Amygdala (tissue), 56 donors: ENCODE results near the gene NPAS2.
A peak's percentile ranks its signal among the peaks of the same experiment; 100 is the strongest.

Source experiments
- DNase-seq, 56 donors: peaks; one replicate each; lab custom pipeline; 2025; lab: John Stamatoyannopoulos, UW

Gene NPAS2

GRCh38 chr2:100852447-100852846, 32.5 kb downstream of the NPAS2 start:
- no peak for DNase-seq

DNA sequence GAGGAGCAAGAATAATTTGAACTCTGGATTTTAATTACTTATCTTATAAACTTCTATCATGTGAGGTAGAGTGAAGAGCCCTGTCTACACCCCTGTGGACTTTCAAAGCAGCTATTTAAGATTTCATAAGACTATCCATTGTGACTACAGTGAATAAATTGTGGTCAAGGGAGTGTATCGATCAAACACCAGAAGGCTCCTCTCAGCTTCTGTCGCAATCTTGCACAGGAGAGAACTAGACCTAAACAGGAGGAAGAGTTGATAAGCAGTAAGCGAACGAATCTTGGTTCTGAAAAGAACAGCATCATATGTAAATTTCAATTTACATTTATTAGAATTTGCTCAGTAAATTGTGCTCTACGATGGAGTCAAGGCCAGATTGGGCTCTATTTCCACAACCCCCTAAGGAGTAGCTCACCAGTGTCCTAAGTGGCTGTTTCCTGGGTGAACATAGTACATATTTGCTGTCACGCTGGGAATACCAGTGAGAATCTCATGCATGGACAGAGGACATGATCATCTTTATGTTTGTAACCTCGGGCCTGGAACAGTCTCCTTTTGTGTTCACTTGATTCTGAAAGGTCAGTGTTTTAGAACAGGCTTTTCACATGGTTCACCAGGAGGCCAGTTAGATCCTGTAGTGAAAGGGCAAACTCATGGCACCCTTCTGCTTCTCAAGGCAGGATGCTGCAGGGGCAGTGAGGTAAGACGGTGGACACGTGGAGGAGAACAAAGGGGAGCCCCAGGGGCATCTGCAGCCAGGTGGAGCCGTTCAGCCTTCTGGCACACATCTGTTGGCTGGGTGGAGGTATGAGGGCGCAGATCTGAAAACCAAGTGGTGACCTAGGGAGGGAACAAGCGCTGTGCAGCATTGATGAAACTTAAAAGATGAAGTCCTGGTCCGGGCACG, 33.3 kb downstream of the NPAS2 start:
- DNase-seq, result no peak

DNA sequence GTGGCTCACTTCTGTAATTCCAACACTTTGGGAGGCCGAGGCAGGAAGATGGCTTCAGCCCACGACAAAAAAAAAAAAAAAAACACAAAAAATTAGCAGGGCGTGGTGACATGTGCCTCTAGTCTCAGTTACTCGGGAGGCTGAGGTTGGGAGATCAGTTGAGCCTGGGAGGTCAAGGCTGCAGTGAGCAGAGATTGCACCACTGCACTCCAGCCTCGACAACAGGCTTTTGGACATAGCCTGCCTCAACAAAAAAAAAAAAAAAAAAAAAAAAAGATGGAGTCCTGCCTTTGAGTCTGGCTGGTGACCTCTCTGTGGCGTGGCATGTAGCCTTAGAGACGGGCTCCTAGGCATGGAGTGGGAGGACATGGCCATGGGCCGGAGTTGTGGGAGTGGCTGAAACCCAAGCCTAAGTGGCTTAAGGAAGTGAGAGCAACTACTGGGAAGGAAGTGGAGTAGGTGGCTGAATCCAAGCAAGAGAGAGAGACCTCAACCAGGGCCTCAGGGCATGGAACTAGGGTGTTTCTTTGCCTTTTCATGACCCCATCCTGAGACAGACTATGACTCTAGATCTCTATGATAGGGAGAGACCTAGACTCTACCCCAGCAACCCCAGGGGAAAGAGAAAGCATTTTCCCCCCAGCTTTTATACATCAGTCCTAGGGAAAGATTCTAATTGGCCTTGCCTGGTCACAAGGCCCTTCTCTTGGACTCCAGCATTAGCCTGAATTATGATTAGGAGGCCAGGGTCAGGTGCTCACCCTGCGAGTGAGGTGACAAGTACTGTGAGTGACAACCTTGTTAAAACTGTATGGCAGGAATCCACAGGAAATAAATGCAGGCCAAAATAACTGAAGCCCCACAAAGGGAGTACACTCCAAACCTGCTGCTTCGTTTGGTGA, 34.2 kb downstream of the NPAS2 start:
- DNase-seq, result no peak

- no peak for DNase-seq
Measured at GRCh38 chr2:100855084-100855483, 35.1 kb downstream of the NPAS2 start.

DNA sequence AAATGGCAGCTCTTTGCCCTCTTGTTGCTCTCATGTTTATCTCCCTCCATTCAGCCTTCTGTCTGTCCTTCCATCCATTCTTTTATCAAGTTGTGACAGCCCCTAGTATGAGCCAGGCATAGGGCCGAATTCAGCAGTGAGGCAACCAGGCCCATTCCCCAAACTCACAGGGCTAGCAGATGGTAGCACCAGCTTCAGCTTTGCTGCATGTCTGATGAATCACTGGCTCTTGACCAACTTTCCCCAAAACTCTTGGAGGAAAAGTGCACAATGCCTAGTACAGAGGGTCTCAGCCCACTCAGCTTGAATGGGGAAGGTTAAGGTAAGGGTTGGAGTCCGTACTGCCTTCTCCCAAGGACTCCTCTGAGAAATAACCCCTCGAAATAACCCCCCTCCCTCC, 35.7 kb downstream of the NPAS2 start:
- no peak for DNase-seq

GRCh38 chr2:100856732-100857131, 36.8 kb downstream of the NPAS2 start:
- DNase-seq, result no peak

DNA sequence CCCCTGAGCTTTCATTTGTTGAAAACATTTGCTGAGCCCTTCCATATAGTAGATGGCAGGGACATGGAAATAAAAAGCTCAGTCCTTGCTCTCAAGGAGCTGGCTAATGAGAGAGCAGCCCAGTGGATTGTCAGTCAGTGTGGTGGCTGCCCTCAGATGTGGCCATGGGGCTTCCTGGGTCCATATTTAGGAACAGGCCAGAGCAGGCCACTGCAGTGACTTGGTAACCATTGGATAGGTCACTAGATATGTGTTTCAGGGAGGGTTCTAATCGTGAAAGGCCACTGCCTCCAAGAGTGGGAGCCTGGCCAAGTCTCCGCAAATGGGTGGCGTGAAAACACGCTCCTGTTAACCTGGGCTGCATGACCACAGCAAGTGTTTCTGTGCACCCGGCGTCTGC, 37.4 kb downstream of the NPAS2 start:
- DNase-seq, result no peak

- DNase-seq, result no peak
Measured at GRCh38 chr2:100857915-100858314, 38.0 kb downstream of the NPAS2 start.

DNA sequence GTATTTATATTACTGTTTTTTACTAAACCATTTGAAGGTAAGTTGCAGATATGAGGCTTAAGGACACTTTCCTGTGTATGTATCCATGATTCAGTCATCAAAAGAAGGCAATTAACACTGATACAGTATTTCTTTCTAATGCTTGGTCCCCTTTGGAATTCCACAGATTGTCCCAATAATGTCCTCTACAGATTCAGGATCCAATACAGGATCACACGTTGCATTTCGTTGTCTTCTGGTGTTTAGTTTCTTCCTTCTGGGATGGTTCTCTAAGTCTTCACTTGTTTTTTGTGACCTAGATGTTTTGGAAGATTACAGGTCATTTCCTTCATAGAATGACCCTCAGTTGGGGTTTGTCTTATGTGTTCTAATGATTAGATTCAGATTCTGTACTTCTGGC, 40.0 kb downstream of the NPAS2 start:
- DNase-seq, result no peak

GRCh38 chr2:100861340-100861739, 41.4 kb downstream of the NPAS2 start:
- no peak for DNase-seq

- no peak for DNase-seq
Measured at GRCh38 chr2:100862081-100862480, 42.1 kb downstream of the NPAS2 start.

DNA sequence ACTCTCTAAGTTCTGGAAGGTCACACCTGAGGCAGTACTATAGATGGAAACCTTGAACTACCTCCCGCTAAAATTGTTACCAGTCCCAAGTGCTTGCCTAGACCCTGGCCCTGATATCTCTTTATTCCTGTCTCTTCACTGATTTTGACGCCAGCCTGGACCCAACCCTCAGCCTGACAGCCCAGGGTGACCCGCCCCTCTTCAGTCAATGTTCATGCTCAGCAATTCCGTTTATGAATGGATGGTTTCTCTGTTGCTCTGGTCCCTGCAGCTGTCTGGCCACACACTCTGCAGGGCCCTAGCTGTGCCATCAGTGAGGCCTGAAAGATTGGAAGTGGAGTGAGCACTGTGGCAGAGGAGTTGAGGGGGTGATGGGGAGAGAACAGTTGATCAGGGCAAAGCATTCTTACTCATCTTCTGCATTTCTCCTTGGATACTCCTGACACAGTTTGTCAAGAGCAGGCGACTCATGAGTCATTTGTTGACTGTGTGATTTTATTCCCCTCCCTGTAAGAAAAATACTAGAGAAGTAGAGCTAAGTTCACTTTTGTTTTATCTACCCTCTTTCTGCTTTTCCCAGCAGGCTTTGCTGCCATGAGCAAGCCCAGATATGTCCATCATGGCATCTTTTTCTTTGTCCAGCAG, 46.0 kb downstream of the NPAS2 start:
- DNase-seq, result peak in 1 of 56 donors; percentile 26

GRCh38 chr2:100868083-100868482, 48.1 kb downstream of the NPAS2 start:
- no peak for DNase-seq

DNA sequence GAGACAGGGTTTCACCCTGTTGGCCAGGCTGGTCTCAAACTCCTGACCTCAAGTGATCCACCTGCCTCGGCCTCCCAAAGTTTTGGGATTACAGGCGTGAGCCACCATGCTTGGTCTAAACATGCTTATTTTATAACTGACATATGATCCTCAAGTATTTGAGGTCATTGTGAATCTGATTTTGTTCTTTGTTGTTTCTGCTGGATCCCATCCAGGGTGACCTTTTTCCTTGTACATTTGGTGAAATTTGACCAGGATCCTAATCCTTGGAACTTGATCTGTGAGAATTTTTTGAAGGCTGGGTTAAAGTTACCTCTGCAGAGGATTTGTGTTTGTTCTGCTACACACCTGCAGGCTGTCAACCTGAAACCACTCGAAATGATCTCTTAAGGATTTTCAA, 49.2 kb downstream of the NPAS2 start:
- DNase-seq, result no peak

GRCh38 chr2:100870652-100871531, 51.0 kb downstream of the NPAS2 start:
- DNase-seq, result no peak

DNA sequence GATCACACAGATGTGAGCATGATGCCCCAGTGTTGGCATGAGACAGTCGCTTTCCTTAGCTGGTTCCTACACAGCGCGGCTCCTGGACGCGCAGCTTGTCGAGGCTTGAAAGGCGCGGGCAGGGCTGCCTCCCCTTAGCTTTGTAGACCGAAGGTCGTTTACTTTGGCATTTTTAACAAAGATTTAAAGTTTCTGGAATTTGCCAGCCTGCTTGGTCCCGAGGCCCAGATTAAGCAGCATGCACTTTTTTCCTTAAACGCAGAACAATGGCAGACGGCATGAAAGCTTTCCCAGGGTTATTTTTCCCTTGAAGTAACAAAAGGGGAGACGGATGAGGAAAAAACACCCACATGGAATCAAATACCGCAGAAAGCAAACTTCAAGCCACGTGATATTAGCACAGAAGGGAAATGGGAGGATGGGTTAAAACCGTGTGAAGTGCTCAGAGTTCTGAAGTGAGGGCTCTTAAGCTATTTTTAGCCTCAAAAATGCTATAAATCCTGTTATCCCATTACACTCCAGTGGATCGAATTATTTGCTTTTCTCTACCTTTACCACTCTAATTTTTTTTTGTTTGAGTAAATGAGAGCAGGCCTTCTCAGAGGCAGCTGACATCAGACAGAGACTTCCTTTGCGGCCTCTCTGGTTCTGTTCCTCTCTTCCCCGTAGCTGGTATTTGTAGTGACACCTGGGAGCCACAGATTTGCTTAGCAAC, 55.7 kb downstream of the NPAS2 start:
- peak in 4 of 56 donors; percentile 14 to 51 (median 20) for DNase-seq

DNA sequence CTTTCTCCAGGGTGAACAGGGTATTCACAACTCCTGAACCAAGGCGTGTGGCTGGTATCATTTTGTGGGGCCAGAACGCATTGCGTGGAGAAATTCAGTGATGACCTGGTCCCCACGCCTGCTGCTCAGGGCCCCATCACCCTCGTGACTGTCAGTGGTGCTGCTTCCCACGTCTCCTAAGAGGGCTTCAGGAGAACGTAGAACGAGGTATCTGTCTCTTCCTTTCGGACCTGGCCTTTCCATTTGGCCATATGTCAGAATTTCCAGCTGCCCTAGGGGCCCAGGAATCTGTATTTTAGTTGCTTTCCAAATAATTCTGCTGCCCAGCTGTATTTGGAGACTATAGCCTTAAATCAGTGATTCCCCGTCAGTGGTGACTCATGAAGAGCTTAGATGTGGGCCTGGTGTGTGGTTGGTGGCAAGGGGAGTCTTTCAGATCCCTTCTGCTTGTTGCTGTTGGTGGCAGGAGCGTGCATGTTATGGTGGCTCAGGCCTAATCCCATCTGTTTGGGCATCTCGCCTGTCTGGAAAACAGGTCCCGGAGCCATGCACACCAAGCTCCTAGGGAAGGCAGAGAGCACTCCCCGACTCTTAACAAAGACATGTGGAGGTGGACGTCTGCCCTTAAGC, 56.4 kb downstream of the NPAS2 start:
- no peak for DNase-seq

- DNase-seq, result no peak
Measured at GRCh38 chr2:100877555-100877954, 57.6 kb downstream of the NPAS2 start.
